ENCODE measurements around the gene C1orf232.

The C1orf232 gene

DNA sequence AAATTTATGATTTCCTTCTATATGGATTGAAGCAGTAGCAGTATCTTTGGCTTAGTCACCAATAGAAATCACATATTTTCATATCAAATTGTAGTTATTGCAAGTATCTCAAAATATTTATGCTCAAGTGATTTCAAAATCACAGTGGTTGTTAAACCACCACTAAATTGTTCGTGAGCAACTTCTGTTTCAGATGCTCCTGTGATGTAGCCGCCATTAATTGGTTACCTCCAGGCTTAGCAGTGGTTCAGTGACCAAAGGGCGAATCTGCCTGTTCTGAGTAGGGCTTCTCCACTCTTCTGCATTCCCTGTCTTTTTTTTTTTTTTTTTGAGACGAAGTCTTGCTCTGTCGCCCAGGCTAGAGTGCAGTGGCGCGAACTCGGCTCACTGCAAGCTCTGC lies 6.6 kb upstream of the C1orf232 start:
- no peak overlapping the region for H3K9ac ChIP-seq (ENCODE audit: low read length)
- no peak overlapping the region for H3K4me3 ChIP-seq (ENCODE audit: low read depth in 1 of 2, low read length in 2 of 2)
- no peaks in the 10 kb centered on the region for H3K9me3 ChIP-seq (ENCODE audit: low read length)
- H3K36me3 ChIP-seq (ENCODE audit: insufficient read depth, low read length), result no peaks in the 10 kb centered on the region
- no peak overlapping the region for H3K27ac ChIP-seq (ENCODE audit: low read depth, low read length)
- H3K4me1 ChIP-seq (ENCODE audit: insufficient read depth, low read length), result peaks cover 5% of the 10 kb centered on the region
- no peaks in the 10 kb centered on the region for H3K27me3 ChIP-seq (ENCODE audit: control insufficient read depth in 1 of 2, insufficient read depth in 2 of 2, low read length in 2 of 2)

DNA sequence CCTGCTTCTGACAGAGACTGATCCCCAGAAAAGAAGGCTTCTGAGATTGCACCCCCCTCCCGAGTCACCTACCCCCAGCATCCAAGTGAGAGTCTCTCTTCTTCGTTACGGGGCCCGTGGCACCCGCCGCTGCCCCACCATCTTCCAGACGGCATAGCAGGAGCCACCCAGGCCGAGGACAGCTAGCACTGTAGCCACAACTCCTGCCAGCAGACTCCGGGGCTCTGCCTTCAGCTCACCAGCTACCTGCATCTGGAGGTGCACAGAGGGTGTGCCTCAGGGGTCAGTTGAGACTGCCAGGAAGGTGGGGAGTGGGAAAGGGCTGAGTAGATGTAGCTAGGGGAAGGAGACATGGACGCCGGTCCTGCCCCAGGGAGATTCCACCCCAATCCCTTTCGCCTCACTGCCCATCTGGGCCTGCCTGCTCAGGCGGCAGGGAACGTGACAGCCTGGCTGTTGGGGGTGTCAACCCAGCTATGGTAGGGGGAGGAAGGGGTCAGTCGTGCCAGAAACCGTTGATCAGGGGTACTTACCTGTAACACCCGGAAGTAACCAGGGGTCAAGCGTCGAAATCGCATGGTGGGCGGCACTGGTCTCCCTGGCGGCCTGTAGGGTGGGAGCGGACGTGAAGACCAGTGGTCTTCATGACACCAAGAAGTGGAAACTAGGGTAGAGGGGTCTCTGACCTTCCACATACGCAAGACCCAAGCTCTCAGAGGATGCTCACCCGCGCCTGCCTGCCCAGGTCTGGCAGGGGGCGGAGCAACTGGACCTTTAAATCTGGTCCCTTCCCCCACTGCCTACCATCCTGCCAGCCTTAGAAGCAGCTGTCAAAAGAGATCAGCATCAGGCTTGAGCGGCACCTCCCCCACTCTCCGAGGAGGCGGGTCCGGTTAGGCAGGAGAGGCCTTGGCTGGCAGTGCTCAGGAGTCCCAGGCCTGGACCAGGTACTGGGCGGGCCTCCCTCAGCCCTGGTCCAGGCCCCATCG lies 2.6 kb upstream of the C1orf232 start, which contains the start of gene ZNF593OS:
TSS of gene ZNF593OS (minus strand) at position 749 of the 989 bp plus-strand sequence. CDS start at position 578, 171 bp downstream.
- Histone ChIP-seq H3K9me3 (ENCODE audit: low read length) (no peaks in the 10 kb centered on the region), H3K27me3 (ENCODE audit: control insufficient read depth in 1 of 2, insufficient read depth in 2 of 2, low read length in 2 of 2) (no peaks in the 10 kb centered on the region), H3K36me3 (ENCODE audit: insufficient read depth, low read length) (no peaks in the 10 kb centered on the region), H3K4me1 (ENCODE audit: insufficient read depth, low read length) (peaks cover 8% of the 10 kb centered on the region), H3K4me3 (ENCODE audit: low read depth in 1 of 2, low read length in 2 of 2) (peak within 1 kb of the TSS; percentile 57 to 87), H3K27ac (ENCODE audit: low read depth, low read length) (no peak within 1 kb of the TSS), H3K9ac (ENCODE audit: low read length) (no peak within 1 kb of the TSS)

DNA sequence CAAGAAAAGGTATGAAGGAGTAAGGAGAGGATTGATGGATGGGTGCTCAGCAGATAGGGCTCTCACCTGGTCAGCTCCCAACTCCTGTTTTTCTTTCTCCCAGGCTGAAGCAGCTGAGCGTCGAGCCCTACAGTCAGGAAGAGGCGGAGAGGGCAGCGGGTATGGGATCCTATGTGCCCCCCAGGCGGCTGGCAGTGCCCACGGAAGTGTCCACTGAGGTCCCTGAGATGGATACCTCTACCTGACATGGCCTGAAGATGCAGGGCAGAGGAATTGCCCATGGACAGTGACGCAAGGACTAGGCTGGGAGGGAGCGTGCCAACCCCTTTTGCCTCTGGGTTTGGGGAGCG lies 1.7 kb upstream of the C1orf232 start:
- H3K4me3 ChIP-seq (ENCODE audit: low read depth in 1 of 2, low read length in 2 of 2), result peak overlapping the region; percentile 57 to 87
- H3K27ac ChIP-seq (ENCODE audit: low read depth, low read length), result peak overlapping the region; percentile 61
- H3K27me3 ChIP-seq (ENCODE audit: control insufficient read depth in 1 of 2, insufficient read depth in 2 of 2, low read length in 2 of 2), result no peaks in the 10 kb centered on the region
- H3K36me3 ChIP-seq (ENCODE audit: insufficient read depth, low read length), result no peaks in the 10 kb centered on the region
- no peaks in the 10 kb centered on the region for H3K9me3 ChIP-seq (ENCODE audit: low read length)
- H3K4me1 ChIP-seq (ENCODE audit: insufficient read depth, low read length), result peaks cover 8% of the 10 kb centered on the region
- peak overlapping the region; percentile 62 for H3K9ac ChIP-seq (ENCODE audit: low read length)

DNA sequence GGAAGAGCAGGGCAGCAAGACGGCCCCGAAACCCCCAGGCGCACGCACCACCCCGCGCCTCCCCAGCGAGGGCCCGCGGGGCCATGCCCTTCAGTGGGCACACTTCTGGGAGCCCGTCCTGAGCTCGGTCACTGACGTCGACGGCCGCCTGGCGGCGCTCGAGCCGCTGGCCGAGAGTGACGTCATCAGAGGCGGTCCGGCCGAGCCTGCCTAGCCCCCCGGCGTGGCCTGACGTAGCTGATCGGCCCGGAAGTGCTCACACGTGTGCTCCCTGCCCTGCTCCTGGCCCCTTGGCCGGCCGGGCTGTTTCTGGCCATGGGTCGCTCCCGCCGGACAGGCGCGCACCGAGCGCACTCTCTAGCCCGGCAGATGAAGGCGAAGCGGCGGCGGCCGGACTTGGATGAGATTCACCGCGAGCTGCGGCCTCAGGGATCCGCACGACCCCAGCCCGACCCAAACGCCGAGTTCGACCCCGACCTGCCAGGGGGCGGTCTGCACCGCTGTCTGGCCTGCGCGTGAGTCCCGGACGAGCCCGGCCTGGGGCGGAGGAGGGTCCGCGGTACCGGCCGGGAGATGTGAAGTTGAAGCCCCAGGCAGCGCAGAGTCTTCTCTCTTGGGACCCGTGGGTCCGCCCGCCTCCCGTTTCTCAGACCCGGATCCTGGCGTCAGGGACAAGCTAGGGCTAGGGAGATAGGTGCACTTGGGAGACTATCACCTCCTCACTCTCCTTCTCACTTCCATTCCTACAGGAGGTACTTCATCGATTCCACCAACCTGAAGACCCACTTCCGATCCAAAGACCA lies 1.1 kb upstream of the C1orf232 start, which contains the start of gene ZNF593:
TSS of gene ZNF593 (plus strand) at position 240 of the 803 bp plus-strand sequence. CDS start at position 316, 76 bp downstream.
- H3K27me3 ChIP-seq (ENCODE audit: control insufficient read depth in 1 of 2, insufficient read depth in 2 of 2, low read length in 2 of 2), result no peaks in the 10 kb centered on the region
- H3K4me1 ChIP-seq (ENCODE audit: insufficient read depth, low read length), result peaks cover 8% of the 10 kb centered on the region
- peak within 1 kb of the TSS; percentile 62 for H3K9ac ChIP-seq (ENCODE audit: low read length)
- H3K4me3 ChIP-seq (ENCODE audit: low read depth in 1 of 2, low read length in 2 of 2), result peak within 1 kb of the TSS; percentile 57 to 87
- H3K27ac ChIP-seq (ENCODE audit: low read depth, low read length), result peak within 1 kb of the TSS; percentile 61
- H3K9me3 ChIP-seq (ENCODE audit: low read length), result no peaks in the 10 kb centered on the region
- no peaks in the 10 kb centered on the region for H3K36me3 ChIP-seq (ENCODE audit: insufficient read depth, low read length)

DNA sequence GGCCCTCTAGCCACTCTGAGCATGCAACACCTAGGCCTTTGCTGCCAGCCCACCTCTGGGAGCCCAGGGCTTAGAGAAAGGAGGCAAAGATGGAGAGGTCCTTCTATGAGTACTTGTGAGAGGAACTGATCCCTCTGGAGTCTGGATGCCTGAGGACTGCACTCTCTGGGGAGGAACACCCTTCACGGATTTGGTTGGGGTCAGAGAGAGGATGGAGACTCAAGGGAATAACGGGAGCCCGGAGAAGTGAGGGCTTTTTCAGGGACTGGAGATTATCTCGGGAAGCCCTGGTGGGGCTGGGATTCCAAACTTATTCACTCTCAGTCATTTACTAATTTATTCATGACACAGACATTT lies 413 bp upstream of the C1orf232 start:
- Histone ChIP-seq H3K27ac (ENCODE audit: low read depth, low read length) (no peak overlapping the region), H3K4me3 (ENCODE audit: low read depth in 1 of 2, low read length in 2 of 2) (peak overlapping the region in 1 of 2 donors; percentile 87), H3K9me3 (ENCODE audit: low read length) (no peaks in the 10 kb centered on the region), H3K9ac (ENCODE audit: low read length) (no peak overlapping the region), H3K4me1 (ENCODE audit: insufficient read depth, low read length) (peaks cover 8% of the 10 kb centered on the region), H3K36me3 (ENCODE audit: insufficient read depth, low read length) (no peaks in the 10 kb centered on the region), H3K27me3 (ENCODE audit: control insufficient read depth in 1 of 2, insufficient read depth in 2 of 2, low read length in 2 of 2) (no peaks in the 10 kb centered on the region)

DNA sequence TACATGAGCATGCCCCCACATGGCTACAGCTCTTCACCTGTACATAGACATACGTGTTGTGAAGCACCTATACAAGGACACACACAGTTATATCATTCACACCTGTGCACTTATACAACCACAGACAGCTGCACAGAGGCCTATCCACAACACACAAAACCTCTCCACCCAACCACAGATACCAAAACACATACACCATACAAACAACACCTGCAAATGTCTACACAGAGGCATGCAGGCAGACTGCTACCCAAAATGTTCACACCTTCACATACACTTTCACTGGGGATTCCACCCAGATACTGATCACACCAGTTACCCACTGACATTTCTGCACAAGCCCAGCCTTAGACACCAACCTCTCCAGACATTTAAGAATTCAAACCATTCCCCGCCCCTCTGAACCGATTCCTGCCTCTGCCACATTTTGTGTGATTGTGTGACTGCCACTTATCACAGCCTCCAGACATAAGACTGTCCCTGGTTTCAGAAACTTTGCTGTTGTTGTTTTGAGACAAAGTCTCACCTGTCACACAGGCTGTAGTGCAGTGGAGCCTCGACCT lies 2.0 kb downstream of the C1orf232 start:
- H3K4me1 ChIP-seq (ENCODE audit: insufficient read depth, low read length), result peaks cover 12% of the 10 kb centered on the region
- H3K9ac ChIP-seq (ENCODE audit: low read length), result no peak overlapping the region

DNA sequence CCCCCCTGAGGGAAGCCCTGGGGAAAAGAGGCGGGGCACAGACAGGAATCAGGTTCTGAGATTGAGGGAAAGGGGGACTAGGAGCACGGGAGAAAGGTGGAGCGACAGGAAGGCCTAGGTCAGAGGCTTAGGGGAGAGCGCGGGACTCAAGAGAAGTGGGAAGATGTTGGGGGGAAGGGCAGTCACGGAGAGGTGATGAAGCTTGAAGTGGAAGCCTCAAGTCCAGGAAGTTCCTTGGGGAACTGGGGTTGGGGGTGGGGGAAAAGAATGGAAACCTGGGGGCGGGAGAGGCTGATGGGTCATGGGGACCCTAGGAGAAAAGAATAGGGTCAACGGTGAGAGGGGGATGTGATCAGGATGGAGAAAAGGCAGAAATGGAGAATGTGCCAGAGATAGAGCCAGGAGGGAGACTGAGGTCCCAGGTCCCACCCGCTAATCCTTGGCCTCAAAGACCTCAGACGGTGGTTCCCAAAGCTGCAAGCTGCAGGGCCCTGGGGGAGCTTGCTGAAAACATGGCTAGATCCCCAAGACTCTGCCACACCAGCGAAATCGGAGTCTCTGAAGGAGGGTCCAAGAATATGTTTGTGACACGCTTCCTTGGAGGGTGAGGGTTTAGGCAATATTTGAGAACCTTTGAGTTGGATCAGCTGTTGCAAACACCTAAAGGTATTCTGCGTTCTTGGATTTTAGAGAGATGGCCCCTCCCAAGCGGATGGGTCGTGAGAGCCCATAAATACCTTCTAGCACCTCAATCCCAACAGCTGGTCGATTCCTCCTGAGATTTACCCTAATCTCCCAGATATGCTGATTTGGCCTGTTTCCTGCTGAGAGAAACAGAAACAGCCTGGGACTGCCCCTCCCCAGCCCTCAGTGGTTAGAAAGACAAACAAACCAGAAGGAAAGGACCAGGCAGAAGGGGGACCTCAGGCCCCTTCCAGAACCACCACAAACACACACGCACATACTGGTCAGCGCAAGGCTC lies 3.6 kb downstream of the C1orf232 start:
- Histone ChIP-seq H3K9me3 (ENCODE audit: low read length) (no peaks in the 10 kb centered on the region), H3K4me3 (ENCODE audit: low read depth in 1 of 2, low read length in 2 of 2) (no peak overlapping the region), H3K4me1 (ENCODE audit: insufficient read depth, low read length) (peaks cover 11% of the 10 kb centered on the region), H3K9ac (ENCODE audit: low read length) (no peak overlapping the region), H3K27me3 (ENCODE audit: control insufficient read depth in 1 of 2, insufficient read depth in 2 of 2, low read length in 2 of 2) (peaks cover 0 to 8% of the 10 kb centered on the region in 2 donors), H3K36me3 (ENCODE audit: insufficient read depth, low read length) (no peaks in the 10 kb centered on the region), H3K27ac (ENCODE audit: low read depth, low read length) (no peak overlapping the region)

More for the DNA sequence above, 2.0 kb downstream of the C1orf232 start:
- Histone ChIP-seq H3K27ac (ENCODE audit: low read depth, low read length) (no peak overlapping the region), H3K9me3 (ENCODE audit: low read length) (no peaks in the 10 kb centered on the region), H3K36me3 (ENCODE audit: insufficient read depth, low read length) (no peaks in the 10 kb centered on the region), H3K27me3 (ENCODE audit: control insufficient read depth in 1 of 2, insufficient read depth in 2 of 2, low read length in 2 of 2) (no peaks in the 10 kb centered on the region), H3K4me3 (ENCODE audit: low read depth in 1 of 2, low read length in 2 of 2) (no peak overlapping the region)

DNA sequence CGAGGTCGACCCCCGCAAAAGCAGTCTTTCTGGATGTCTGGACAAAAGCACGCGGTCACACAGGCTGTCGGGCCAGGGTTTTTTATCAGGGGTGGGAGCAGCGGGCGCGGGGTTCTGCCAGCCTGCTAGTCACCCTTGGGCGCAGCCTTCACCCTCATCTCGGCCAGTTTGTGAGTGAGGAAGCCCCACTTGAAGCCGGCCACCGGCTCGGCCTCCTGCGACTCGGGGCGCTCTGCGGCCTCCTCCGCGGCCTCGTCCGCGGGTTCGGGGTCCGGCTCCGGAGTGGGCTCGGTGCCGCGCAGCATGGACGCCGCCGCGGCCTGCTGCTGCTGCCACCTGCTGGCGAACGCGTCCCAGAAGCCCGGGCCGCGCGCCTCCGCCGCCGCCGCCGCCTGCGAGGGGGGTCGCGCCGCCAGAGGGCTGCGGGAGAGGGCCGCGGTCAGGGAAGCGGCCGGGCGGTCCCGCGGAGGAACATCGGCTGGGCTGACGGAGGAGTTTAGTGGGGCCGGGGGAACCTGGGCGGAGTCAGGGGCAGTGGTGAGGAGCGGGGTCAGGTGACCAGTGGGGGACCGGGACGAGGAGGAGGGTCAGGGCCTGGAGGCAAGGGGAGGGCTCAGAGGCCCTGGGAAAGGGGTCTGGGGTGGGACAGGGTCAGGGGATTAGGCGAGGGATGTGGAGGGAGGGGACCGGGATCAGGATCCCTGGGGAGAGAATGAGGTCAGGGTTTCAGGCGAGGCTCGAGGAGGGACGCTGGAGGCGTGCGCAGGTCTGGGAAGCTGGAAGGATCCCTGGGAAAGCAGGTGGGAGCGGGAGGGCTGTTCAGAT lies 4.5 kb downstream of the C1orf232 start:
- Histone ChIP-seq H3K27ac (ENCODE audit: low read depth, low read length) (no peak overlapping the region), H3K4me3 (ENCODE audit: low read depth in 1 of 2, low read length in 2 of 2) (peak overlapping the region; percentile 47 to 49), H3K36me3 (ENCODE audit: insufficient read depth, low read length) (no peaks in the 10 kb centered on the region), H3K4me1 (ENCODE audit: insufficient read depth, low read length) (peaks cover 10% of the 10 kb centered on the region), H3K9me3 (ENCODE audit: low read length) (no peaks in the 10 kb centered on the region), H3K27me3 (ENCODE audit: control insufficient read depth in 1 of 2, insufficient read depth in 2 of 2, low read length in 2 of 2) (peaks cover 0 to 9% of the 10 kb centered on the region in 2 donors), H3K9ac (ENCODE audit: low read length) (no peak overlapping the region)

DNA sequence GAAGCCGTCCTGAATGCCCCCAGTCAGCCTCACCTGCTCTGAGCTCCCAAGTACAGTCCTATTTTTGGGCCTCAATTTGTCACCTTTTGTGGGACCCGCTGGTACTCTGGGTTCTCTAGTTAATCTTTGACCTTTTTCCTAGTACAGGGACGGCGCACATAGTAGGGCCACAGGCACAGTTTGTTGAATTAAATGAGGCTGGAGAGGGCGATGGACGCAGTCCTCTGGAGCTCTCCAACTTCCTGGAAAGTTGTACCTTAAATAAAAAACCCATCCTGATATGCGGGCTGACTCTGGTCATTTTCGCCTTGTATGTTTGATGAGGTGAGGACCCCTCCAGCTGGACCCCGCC lies 5.1 kb downstream of the C1orf232 start:
- no peak overlapping the region for H3K27ac ChIP-seq (ENCODE audit: low read depth, low read length)
- peaks cover 10% of the 10 kb centered on the region for H3K4me1 ChIP-seq (ENCODE audit: insufficient read depth, low read length)
- no peaks in the 10 kb centered on the region for H3K36me3 ChIP-seq (ENCODE audit: insufficient read depth, low read length)
- H3K4me3 ChIP-seq (ENCODE audit: low read depth in 1 of 2, low read length in 2 of 2), result peak overlapping the region; percentile 47 to 49
- H3K27me3 ChIP-seq (ENCODE audit: control insufficient read depth in 1 of 2, insufficient read depth in 2 of 2, low read length in 2 of 2), result peaks cover 0 to 15% of the 10 kb centered on the region in 2 donors
- H3K9ac ChIP-seq (ENCODE audit: low read length), result no peak overlapping the region
- H3K9me3 ChIP-seq (ENCODE audit: low read length), result no peaks in the 10 kb centered on the region

DNA sequence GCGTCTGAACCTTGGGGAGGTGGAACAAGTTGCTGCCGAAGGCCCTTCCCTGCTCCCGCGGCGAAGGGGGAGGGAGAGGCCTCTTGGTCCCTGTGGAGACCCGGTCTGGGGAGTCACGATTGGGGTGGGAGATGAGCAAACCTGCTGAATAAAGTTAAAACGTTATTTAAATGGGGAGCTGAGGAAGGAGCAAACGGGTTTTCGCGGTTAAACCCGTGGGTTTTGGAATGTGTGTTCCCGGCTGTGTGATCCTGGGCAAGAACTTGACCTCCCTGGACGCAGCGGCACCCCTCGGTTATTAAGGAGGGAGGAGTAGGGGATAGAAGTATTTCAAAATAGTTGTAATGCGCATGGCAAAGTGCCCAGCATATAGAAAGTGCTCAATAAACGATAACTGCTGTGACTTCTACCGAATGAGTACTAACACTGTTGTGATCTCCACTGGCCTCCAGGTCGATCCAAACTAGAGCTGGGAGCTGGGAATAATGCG lies 6.5 kb downstream of the C1orf232 start:
- Histone ChIP-seq H3K36me3 (ENCODE audit: insufficient read depth, low read length) (no peaks in the 10 kb centered on the region), H3K4me1 (ENCODE audit: insufficient read depth, low read length) (peaks cover 10% of the 10 kb centered on the region), H3K27ac (ENCODE audit: low read depth, low read length) (no peak overlapping the region), H3K27me3 (ENCODE audit: control insufficient read depth in 1 of 2, insufficient read depth in 2 of 2, low read length in 2 of 2) (peaks cover 0 to 21% of the 10 kb centered on the region in 2 donors), H3K4me3 (ENCODE audit: low read depth in 1 of 2, low read length in 2 of 2) (peak overlapping the region; percentile 22 to 56), H3K9me3 (ENCODE audit: low read length) (no peaks in the 10 kb centered on the region), H3K9ac (ENCODE audit: low read length) (no peak overlapping the region)

Data from muscle layer of colon (tissue), 2 donors.